Measurements from ENCODE around the gene AUTS2. TPM values are rescaled to one million over a fixed set of nuclear protein-coding genes. Genes with fewer than 3 reads are reported as not detected.

AUTS2 gene
- total RNA-seq, 1 donor from 2014 or later, result 10.3 TPM

DNA sequence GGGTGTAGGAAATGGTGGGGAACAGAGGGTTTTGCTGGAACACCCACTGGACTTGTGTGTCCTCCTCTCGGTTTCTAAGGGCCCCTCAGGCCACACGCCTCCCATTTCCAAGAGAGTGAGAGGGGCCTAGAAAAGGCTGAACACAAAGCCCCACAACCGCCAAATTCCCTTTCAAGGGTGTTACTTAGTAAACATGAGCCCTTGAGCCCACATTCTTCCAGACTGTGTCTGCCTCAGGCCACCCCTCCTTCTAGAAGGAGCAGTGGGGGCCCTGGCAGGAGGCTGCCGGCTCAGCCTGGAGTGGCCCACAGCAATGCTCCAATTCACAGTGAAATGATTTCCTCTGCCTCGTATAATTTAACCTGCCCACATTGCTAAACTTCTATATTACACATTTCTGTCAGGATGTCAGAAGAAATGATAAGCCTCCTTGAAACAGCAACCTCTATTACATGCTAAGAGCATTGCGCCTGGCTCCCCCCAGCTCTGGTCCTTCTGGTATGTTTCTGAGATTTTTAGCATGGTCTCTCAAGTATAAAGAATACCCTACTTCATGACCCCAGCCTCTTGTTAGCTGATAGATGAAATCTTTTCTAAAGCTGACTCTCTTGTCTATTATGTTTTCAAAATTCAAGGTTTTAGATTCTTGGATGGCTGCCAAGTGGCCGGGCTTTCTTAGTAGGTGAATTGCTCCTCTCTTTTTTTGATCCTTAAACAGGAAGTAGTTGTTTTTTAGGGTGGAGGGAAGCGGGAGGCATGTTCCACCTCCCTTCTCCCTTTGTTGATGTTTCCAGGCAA, 859.8 kb downstream of the AUTS2 start:
- intact Hi-C loops (cut with DNase I), result no loop called here
- no peak for DNase-seq (ENCODE audit: low spot score)

DNA sequence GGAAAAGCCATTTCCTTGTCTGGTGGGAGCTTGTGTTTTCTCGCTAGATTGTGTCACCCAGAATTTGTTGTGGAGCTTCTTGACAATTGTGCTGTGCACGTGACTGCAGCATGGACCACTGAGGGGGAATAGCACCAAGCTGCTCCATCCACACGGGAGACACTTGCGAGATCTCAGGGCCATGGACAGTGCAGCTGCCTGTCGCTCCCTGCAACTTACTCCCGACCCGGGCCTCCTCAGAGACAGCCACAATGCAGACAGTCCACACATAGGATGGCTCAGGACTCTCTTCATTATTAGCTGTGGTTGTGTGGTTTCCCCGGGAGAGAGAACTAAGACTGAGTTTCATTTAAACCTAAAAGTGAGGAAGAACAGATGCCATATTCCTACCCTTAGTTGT, 860.5 kb downstream of the AUTS2 start:
- DNase-seq (ENCODE audit: low spot score), result no peak
- intact Hi-C loops (cut with DNase I), result no loop called here

DNA sequence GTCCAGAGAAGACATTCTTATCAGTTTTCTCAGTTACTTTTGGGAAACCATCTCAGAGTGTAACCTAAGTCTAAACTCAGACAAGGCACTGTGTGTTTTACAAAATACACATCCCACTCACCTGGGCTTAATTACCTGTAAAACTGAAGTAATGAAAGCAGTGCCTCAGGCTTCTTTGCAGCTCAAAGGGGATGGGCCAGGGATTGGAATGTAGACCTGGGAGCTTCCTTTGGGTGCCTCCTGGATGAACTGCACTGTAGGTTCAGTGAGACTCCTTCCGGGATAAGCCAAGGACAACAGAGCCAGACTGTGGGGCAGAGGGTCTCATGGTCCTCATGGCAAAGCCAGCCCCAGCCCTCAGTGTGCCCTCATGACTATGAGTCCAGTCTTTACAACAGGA, 861.3 kb downstream of the AUTS2 start:
- no peak for DNase-seq (ENCODE audit: low spot score)
- intact Hi-C loops (cut with DNase I), result no loop called here

DNA sequence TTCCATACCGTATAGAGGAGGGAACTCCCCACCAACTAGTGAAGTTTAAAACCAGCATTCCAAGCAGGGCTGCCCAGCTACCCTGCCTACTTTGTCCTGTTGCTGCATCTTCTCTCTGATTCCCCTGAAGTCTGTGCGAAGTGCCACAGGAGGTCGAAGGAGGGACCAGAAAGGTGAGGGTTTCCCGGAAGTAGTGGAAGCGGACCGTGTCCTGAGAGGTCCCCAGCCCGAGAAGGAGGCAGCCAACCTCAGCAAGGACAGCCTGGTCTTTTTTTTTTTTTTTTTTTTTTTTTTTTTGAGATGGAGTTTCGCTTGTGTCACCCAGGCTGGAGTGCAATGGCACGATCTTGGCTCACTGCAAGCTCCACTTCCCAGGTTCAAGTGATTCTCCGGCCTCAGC, 861.8 kb downstream of the AUTS2 start:
- intact Hi-C loops (cut with DNase I), result no loop called here
- DNase-seq (ENCODE audit: low spot score), result no peak

DNA sequence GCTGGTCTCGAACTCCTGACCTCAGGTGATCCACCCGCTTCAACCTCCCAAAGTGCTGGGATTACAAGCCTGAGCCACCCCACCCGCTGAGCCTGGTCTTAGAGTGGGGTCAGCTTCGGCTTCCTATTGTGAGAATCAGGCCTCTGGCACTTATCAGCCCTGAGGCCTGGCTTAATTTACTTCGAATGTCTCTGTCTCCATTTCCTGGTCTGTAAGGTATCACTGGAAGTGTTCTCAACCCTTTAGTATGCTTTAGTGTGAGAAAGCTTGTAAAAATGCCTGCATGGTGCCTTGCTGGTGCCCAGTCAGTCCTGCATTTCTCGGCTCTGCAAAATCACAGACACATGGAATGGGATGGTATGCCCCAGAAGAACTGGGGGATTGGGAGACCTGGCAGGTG, 862.3 kb downstream of the AUTS2 start:
- intact Hi-C loops (cut with DNase I), result no loop called here
- no peak for DNase-seq (ENCODE audit: low spot score)

DNA sequence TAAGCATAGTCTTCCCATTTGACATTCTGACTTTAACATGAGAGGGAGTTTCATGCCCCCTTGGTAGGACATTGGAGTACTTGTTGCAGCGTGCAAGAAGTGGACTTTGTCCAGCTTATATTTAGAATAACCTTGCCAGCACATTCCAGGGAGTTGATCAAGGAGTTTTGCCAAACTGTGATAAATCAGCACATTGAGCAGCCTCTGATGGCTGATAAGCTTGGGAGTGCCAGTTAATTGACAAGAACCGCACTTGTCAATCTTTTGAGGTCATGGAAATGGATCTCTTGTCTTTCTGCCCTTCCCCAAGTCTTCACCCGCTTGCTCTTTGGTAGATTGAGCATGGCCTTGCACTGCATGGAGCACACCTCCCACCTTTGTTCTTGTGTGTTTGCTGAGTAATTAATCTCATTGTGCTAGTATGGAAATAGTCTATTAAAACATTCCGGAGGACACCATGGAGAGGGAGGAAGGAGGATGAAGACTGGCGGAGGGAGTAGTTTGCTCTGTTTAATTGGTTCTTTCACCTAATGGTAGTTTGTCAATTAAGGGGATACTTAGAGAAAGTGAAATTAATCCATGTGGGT, 865.2 kb downstream of the AUTS2 start:
- DNase-seq (ENCODE audit: low spot score), result no peak
- intact Hi-C loops (cut with DNase I), result no loop called here

DNA sequence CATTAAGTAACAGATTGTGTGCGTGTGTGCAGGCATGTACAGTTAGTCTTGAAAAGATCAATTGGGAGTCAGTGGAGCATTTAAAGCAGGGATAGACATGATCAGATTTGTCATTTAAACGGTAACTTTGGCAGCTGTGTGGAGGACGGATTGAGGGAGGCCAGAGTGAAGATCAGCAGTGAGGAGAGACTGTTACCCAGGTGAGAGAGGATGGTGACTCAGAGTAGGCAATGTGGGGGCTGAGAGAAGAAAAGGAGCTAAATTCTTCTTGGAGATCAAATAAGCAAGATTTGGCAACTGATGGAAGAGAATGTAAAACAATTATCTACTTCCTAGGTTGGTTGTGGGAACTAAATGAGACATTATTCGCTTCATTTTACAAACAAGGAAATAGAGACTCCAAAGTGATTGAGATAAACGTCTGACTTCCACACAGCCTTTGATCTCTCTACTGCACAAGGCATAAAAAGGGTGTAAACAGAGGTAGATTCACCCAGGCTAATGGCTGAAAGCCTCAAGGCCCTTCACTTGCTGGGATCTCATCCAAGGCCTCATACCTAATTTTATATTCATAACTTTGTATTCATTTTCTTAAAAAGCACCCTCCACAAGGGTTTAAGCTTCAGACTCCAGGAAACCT, 868.6 kb downstream of the AUTS2 start:
- DNase-seq (ENCODE audit: low spot score), result no peak
- intact Hi-C loops (cut with DNase I), result no loop called here

DNA sequence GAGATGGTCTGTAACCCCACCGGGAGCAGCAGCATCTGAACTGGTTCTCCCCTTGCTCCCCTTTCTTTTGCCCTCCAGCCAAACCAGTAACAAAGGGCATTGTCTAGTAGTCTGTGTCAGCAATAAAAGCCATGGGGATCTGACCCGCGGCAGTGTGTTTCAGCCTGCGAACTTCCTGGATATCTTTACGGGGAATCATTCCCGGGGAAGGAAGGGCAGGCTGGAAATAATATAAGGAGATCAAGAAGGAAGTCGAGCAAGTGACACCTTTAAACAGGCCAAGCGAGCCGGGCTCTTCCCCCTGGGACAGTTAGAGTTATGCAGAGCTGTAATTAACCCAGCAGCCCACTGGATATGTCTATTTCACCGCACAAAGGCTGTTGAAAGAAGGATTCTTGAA, 872.5 kb downstream of the AUTS2 start:
- no peak for DNase-seq (ENCODE audit: low spot score)
- intact Hi-C loops (cut with DNase I), result no loop called here

DNA sequence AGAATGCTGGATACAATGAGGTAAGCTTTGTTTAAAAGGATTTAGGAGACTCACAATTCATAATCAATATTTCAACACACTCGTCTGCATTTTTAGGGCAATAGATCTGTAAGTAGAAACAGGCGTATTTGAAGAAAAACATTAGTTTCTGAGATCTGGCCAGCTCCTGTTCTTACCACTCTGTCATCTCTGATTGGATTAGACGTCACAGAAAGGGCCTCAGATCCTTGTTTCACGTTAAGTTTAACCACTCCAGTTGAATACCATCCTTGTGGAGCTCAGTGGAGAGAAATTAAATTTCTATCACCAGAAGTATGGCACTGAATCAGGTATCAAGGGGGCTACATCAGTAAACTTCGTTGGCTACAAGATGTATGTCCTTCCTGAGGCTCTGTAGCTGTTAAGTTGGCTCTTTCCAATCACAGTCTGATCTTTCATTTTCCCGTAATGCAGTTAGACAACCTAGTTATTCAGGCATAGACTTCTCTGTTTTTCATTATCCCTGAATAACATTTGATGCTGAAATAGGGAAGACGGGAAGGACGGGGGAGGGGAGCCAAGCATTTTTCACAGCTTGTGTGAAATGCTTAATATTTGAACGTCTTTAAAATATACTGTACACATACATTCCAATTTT, 874.4 kb downstream of the AUTS2 start:
- no peak for DNase-seq (ENCODE audit: low spot score)
- intact Hi-C loops (cut with DNase I), result no loop called here

DNA sequence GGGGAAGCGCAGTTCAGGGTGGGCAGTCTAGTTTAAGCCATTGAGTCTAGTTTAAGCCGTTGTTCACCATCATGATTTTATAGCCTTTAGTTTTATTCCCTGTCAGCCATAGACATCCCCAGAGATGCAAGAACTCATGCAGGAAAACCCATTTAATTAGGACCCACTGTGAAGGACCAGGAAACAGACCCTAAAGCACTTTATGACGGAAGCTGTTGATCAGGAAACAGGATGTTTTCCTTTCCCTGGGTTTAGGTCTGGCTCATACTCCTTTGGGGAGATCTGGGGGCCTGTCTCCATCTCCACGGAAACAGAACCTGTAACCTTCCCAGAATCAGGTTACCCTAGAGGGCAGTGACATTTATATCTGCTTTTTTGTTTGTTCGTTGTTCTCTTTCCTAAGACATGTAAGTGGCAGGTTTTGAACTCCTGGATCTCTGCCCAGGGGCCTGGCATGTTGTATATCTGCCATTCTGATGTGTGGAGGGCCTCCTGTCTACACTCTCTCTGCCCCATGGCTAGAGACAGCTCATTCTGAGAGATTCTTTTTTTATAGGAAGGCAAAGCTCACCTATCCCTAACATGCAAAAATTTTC, 876.5 kb downstream of the AUTS2 start:
- intact Hi-C loops (cut with DNase I), result no loop called here
- DNase-seq (ENCODE audit: low spot score), result no peak

DNA sequence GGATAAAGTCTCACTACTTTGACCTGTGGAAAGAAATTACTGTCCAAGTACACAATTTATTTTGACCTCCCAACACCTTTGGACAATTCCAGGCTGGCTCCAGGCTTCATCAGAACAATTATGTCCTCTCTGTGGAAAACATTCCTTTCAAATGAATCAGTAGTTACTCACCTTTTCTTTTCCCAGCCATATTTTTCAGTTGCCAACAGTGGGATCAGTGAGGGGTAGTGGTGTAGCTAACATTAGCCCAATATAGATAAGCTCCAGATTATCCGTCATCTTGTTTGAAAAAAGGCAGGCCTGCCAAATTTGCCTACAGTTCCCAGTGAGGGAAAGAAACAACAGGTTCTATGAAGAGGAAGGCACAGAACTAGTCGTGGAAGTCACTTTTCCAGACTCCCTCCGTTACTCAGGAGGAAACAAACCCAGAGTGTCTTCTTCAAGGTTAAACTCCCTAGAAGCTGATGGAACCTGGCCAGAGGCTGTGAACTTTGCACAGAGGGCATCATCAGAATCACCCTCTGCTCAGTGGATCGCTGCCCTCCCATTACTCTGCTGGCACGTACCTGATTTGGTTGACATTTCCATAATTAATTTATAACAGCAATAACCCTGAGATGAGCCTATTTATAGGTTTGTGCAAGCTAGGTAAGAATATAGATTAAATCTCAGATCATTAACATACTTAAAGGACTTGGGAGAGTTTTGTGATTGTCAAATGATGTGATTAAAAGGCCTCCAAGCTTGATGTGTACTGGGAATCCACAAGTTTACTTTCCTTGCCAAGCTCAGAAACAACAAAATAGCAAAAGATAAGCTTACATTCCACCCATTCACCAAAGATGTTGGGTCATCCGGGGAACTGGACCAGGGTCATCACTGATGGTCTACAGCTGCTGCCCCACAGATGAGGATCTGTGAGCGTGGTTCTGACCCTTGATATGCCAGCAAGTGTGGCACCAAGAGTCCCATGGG, 879.0 kb downstream of the AUTS2 start:
- intact Hi-C loops (cut with DNase I), result no loop called here
- DNase-seq (ENCODE audit: low spot score), result no peak

DNA sequence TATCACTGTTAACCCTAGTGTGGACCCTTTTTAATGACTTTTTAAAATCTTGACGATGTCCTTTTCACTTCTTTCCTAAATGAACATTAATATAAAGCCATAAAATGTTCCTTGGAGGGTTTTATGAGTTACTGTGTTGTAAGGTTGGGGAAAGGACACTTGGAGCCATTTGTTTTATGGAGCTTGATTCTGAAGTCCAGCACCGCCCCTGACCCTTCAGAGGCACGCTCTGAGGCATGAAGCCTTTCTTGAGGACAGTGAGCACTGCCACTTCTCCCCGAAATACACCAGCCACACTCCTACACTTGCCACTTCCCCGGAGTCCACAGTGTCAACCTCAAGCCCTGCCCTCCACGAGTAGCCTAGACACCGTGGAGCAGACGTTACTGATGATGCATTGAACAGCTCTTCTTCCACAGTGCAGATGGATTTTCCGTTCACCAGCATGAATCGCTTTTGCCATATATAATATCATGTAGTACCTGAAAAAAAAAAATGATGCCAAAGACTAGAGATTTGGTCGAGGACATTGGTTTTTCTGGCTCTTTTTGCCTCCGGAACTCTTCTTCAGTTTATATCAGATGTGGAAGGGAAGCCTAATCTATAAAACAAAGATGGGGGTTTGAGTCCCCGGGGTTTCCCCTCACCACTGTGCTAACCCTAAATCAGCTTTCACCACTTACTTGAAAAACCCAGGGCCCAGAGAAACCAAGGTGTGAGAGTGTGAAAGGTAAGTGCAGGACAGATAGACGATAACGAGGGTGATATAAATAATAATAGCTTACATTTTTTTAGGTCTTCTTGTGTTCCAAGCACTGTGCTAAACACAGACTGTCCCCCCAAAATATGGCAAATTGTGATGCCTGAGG, 881.1 kb downstream of the AUTS2 start:
- intact Hi-C loops (cut with DNase I), result no loop called here
- no peak for DNase-seq (ENCODE audit: low spot score)

DNA sequence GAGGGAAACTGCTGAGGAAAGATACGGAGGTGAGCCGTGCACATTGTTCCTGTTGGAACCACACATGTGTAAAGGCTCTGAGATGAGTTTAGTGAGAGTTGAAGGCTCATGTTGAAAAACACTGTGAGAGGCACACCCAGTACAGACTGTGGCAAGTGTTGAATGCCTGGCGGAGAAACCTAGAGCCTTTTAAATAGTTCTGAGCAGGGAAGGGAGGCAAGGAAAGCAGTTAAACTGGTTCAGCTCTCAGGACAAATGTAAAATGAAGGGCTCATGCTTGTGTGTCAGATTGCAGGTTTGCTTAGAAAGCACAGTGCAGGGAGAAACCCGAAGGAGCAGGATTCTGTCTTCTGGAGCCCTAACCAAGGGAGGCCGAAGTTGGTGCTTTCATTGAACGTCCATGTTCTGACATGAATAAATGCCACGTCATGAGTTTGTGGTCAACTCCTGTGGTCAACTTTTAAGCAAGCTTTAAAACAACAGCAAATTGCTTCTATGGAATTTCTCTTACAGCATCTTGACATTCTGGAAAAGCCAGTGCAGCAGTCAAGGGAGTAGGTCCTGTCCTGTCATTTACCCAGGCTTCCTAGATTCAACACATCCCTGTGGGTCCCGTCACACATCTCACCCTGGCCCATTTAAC, 882.8 kb downstream of the AUTS2 start:
- intact Hi-C loops (cut with DNase I), result no loop called here
- DNase-seq (ENCODE audit: low spot score), result no peak

DNA sequence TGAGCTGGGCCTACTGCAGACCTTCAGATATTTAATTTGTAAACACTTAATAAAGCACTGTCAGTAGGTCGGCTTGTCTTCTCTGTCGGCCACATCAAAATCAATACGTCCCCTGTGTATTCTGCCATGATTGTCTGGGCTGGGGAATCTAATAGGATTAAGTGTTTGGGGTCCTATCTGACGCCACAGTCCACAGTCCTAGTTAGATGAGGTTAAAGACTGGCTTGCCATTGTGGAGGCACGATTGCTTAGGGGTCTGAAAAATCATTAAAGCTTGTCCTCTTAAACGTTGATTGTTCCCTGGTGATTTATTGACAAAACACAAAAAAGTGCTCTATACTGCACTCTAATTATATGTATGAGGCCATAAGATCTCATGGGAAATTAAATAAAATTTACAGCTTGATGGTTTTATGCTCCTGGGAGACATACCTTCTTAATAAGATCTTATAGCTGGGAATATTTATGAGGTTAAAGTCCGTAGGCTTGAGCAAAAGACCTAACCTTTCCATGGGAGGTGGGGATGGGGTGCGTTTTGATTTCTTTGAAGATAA, 883.4 kb downstream of the AUTS2 start:
- DNase-seq (ENCODE audit: low spot score), result no peak
- intact Hi-C loops (cut with DNase I), result no loop called here

DNA sequence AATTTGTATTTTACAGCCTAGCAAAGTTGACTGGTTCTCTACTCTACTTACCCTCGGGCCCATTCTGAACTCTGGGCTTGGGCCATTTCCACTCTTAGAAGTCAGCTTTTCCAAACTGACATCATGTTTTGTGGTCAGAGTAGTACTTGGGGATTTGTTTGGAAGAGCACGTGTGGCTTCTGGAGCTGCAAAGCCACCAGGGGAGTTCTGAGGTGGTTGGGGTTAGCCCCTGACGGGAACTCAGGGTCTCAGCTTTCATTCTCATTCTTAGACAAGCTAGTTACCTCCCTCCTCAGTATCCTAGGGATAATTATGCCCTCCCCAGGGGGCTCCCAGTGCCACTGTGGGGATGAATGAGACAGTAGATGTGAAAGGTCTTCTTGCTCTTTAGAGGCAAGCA, 886.0 kb downstream of the AUTS2 start:
- no peak for DNase-seq (ENCODE audit: low spot score)
- intact Hi-C loops (cut with DNase I), result no loop called here

DNA sequence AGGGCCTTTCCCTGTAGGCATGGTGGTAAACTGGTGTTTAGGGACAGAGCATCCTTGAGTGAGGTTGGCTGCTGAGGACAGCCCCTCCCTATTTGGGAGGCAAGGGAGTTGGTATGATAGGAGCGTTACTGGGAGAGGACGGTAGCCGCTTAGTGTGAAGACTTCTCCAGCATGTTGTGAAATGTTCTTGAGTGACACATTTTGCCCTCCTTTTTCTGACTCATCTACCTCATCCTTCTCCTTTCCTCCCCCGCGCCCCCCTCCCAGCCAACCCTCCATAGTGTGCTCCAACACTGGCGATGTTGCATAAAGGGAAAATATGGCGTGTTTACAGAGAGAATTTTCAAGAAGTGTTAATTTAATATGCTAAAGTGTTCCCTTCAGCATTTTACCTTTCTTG, 888.7 kb downstream of the AUTS2 start:
- DNase-seq (ENCODE audit: low spot score), result no peak
- intact Hi-C loops (cut with DNase I), result no loop called here

DNA sequence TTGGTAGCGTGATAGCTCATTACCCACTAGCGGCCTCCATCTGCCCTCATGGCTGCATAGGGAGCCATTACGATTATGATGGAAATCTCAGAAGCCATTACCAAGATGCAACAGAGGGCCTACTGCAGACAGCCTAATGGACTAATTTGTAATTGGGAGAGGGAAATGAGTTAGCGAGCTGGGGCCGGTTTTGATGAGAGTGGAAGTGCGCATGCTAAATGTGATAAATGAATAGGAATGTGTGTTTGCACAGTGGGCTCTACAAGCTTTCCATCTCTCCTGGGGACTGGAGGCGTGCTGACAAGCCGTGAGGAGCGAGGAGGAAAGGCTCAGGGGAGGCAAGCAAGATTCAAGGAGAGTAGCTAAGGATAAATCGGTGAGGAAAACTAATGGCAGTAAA, 889.2 kb downstream of the AUTS2 start:
- no peak for DNase-seq (ENCODE audit: low spot score)
- intact Hi-C loops (cut with DNase I), result no loop called here

Data from cardiac septum (tissue), 1 donor.